GM21381 (cell line): ENCODE results near the gene VTI1A.

Experiments used
- ATAC-seq: cut with Tn5 transposase; IDR thresholded peaks from one replicate; pipeline ENCODE4 v1.9.1; 2021; ENCODE audit warnings: mild to moderate bottlenecking, moderate library complexity; ENCODE audit not compliant: unreplicated experiment

VTI1A gene

GRCh38 chr10:112628951-112629609 lies 182.1 kb downstream of the VTI1A start:
- ATAC-seq: no peak

- ATAC-seq: no peak
These were observed 184.7 kb downstream of the VTI1A start for GRCh38 chr10:112631501-112632400.

GRCh38 chr10:112634096-112634830 lies 187.2 kb downstream of the VTI1A start:
- ATAC-seq: no peak

- no peak for ATAC-seq
These were observed 190.9 kb downstream of the VTI1A start for GRCh38 chr10:112637901-112638300.

GRCh38 chr10:112639298-112639697 lies 192.3 kb downstream of the VTI1A start:
- no peak for ATAC-seq

GRCh38 chr10:112640638-112641037 lies 193.6 kb downstream of the VTI1A start:
- ATAC-seq: no peak

GRCh38 chr10:112643600-112644264 lies 196.7 kb downstream of the VTI1A start:
- ATAC-seq: no peak

GRCh38 chr10:112644265-112644645 lies 197.2 kb downstream of the VTI1A start:
- ATAC-seq: no peak

- ATAC-seq: no peak
These were observed 202.2 kb downstream of the VTI1A start for GRCh38 chr10:112649006-112649821.

- ATAC-seq: no peak
These were observed 202.8 kb downstream of the VTI1A start for GRCh38 chr10:112649822-112650152.

- ATAC-seq: no peak
These were observed 203.6 kb downstream of the VTI1A start for GRCh38 chr10:112650588-112651030.

GRCh38 chr10:112653215-112653614 lies 206.2 kb downstream of the VTI1A start:
- no peak for ATAC-seq

- ATAC-seq: no peak
These were observed 206.8 kb downstream of the VTI1A start for GRCh38 chr10:112653851-112654250.

GRCh38 chr10:112654794-112655193 lies 207.8 kb downstream of the VTI1A start:
- ATAC-seq: no peak

GRCh38 chr10:112655722-112656121 lies 208.7 kb downstream of the VTI1A start:
- no peak for ATAC-seq

- no peak for ATAC-seq
These were observed 211.4 kb downstream of the VTI1A start for GRCh38 chr10:112658465-112658864.

GRCh38 chr10:112658900-112659638 lies 212.1 kb downstream of the VTI1A start:
- ATAC-seq: no peak

- ATAC-seq: no peak
These were observed 216.5 kb downstream of the VTI1A start for GRCh38 chr10:112663234-112664125.

GRCh38 chr10:112666094-112666493 lies 219.1 kb downstream of the VTI1A start:
- ATAC-seq: no peak
